ENCODE data around the gene CDKN1B.

- TF ChIP-seq, protein P1, sequence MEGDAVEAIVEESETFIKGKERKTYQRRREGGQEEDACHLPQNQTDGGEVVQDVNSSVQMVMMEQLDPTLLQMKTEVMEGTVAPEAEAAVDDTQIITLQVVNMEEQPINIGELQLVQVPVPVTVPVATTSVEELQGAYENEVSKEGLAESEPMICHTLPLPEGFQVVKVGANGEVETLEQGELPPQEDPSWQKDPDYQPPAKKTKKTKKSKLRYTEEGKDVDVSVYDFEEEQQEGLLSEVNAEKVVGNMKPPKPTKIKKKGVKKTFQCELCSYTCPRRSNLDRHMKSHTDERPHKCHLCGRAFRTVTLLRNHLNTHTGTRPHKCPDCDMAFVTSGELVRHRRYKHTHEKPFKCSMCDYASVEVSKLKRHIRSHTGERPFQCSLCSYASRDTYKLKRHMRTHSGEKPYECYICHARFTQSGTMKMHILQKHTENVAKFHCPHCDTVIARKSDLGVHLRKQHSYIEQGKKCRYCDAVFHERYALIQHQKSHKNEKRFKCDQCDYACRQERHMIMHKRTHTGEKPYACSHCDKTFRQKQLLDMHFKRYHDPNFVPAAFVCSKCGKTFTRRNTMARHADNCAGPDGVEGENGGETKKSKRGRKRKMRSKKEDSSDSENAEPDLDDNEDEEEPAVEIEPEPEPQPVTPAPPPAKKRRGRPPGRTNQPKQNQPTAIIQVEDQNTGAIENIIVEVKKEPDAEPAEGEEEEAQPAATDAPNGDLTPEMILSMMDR (IDR thresholded peaks at IDR 0.05; ENCODE audit: low read depth, low read length), result no peak
- TF ChIP-seq POLR2A (IDR thresholded peaks at IDR 0.05; ENCODE audit: extremely low read depth, insufficient read length), result no peak
- TF ChIP-seq, protein P2, sequence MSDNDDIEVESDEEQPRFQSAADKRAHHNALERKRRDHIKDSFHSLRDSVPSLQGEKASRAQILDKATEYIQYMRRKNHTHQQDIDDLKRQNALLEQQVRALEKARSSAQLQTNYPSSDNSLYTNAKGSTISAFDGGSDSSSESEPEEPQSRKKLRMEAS (IDR thresholded peaks at IDR 0.05; ENCODE audit: low read depth, low read length), result no peak
Measured at GRCh38 chr12:12691549-12691948, 25.6 kb upstream of the CDKN1B start.
